ENCODE measurements around the gene SFRP2.

GRCh38 chr4:153780221-153780620 is 8.7 kb downstream of the SFRP2 start:
- TF ChIP-seq, protein P1, sequence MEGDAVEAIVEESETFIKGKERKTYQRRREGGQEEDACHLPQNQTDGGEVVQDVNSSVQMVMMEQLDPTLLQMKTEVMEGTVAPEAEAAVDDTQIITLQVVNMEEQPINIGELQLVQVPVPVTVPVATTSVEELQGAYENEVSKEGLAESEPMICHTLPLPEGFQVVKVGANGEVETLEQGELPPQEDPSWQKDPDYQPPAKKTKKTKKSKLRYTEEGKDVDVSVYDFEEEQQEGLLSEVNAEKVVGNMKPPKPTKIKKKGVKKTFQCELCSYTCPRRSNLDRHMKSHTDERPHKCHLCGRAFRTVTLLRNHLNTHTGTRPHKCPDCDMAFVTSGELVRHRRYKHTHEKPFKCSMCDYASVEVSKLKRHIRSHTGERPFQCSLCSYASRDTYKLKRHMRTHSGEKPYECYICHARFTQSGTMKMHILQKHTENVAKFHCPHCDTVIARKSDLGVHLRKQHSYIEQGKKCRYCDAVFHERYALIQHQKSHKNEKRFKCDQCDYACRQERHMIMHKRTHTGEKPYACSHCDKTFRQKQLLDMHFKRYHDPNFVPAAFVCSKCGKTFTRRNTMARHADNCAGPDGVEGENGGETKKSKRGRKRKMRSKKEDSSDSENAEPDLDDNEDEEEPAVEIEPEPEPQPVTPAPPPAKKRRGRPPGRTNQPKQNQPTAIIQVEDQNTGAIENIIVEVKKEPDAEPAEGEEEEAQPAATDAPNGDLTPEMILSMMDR (IDR thresholded peaks at IDR 0.05 in 4 of 5, conservative IDR thresholded peaks at IDR 0.05 in 1 of 5) = no peak
- no peak for TF ChIP-seq POLR2A (IDR thresholded peaks at IDR 0.05)
